Measurements from ENCODE around the gene CHD5.
"Not testable (repeated sequence)": the region's sequence is repeated elsewhere in the genome, so short reads cannot be mapped to it uniquely, and the experiment has no call there.

DNA sequence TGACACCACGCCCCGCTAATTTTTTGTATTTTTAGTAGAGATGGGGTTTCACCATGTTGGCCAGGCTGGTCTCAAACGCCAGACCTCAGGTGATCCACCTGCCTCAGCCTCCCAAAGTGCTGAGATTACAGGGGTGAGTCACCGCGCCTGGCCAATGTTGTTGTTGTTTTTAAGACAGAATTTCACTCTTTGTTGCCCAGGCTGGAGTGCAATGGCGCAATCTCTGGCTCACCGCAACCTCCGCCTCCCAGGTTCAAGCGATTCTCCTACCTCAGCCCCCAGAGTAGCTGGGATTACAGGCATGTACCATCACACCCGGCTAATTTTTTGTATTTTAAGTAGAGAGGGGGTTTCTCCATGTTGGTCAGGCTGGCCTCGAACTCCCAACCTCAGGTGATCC lies 39.5 kb upstream of the CHD5 start:
- TF ChIP-seq POLR2A (IDR thresholded peaks at IDR 0.05; ENCODE audit: extremely low read depth, insufficient read length) = not testable (repeated sequence)
- TF ChIP-seq, protein P1, sequence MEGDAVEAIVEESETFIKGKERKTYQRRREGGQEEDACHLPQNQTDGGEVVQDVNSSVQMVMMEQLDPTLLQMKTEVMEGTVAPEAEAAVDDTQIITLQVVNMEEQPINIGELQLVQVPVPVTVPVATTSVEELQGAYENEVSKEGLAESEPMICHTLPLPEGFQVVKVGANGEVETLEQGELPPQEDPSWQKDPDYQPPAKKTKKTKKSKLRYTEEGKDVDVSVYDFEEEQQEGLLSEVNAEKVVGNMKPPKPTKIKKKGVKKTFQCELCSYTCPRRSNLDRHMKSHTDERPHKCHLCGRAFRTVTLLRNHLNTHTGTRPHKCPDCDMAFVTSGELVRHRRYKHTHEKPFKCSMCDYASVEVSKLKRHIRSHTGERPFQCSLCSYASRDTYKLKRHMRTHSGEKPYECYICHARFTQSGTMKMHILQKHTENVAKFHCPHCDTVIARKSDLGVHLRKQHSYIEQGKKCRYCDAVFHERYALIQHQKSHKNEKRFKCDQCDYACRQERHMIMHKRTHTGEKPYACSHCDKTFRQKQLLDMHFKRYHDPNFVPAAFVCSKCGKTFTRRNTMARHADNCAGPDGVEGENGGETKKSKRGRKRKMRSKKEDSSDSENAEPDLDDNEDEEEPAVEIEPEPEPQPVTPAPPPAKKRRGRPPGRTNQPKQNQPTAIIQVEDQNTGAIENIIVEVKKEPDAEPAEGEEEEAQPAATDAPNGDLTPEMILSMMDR (IDR thresholded peaks at IDR 0.05; ENCODE audit: low read depth, low read length) = not testable (repeated sequence)
